KOPT-K1 (cell line): Measurements from ENCODE around the gene THAP10.
"Not testable (repeated sequence)": the region's sequence is repeated elsewhere in the genome, so short reads cannot be mapped to it uniquely, and the experiment has no call there.

Experiments used
- H3K27ac ChIP-seq: fragments of 200-600 bp; sonication (generic); 2 replicates; pipeline ENCODE4 v1.5.1; 2016; ENCODE audit warnings: antibody characterized with exemption, mild to moderate bottlenecking, low read depth, low read length; ENCODE audit not compliant: poor library complexity, severe bottlenecking
- H3K36me3 ChIP-seq: fragments of 200-600 bp; sonication (generic); 2 replicates; pipeline ENCODE4 v1.5.1; 2017; ENCODE audit warnings: antibody characterized with exemption, mild to moderate bottlenecking, low read length, moderate library complexity; ENCODE audit not compliant: insufficient read depth
- H3K9me3 ChIP-seq: fragments of 200-600 bp; sonication (generic); 2 replicates; pipeline ENCODE4 v1.5.1; 2017; ENCODE audit warnings: antibody characterized with exemption, low read length, mild to moderate bottlenecking; ENCODE audit not compliant: insufficient read depth, poor library complexity, severe bottlenecking

Gene THAP10

DNA sequence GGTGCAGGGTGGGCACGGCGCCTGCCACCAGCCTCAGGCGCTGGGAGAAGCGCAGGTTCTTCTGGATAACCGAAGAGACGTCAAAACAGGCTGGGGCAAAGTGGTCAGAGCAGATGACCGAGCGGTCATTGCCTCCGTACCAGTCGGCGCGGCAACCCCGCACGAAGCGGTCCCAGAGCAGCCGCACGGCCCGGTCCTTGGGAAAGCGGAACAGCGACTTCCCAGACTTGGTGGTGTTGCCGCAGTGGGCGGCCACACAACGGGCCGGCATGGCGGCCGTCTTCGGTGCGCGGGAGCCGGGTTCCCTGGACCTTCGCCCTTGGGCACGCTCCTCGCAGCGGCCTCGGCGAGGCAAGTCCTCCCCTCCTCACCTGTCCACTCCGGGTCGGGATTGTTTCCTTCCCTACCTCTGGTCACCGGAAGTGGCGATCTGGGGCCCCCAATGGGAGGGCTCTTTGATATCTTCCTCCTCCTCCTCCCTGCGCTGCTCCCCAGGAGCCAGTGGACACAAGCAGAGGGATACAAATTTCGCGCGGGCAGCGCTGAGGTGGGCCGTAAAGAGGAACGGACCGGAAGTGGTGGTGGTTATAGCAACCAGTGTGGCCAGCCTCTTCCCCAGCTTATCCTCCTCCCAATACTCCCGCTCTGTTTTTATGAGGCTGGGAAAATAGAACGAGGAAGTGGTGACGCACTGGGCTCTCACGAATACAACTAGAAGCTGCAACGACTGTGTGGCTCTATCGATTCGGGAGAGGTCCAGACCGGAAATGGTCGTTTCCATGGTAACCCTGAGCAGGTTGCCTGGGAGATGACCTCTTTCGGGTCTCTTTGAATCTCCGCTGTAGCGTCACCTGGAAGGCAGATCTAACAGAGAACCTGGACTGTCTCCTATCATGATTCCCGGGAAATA, at the start of gene THAP10, which contains the start of gene LRRC49:
Gene THAP10, minus strand, starts transcription at position 432 of the 910 bp plus-strand sequence. Its CDS starts 161 bp downstream, at position 271.
Gene LRRC49, plus strand, starts transcription at position 825 of the 910 bp plus-strand sequence. Its CDS starts 69 bp downstream, at position 894.
- Histone ChIP-seq H3K9me3 (no peaks in the 10 kb centered on the region), H3K36me3 (no peaks in the 10 kb centered on the region), H3K27ac (no peak within 1 kb of the TSS)

DNA sequence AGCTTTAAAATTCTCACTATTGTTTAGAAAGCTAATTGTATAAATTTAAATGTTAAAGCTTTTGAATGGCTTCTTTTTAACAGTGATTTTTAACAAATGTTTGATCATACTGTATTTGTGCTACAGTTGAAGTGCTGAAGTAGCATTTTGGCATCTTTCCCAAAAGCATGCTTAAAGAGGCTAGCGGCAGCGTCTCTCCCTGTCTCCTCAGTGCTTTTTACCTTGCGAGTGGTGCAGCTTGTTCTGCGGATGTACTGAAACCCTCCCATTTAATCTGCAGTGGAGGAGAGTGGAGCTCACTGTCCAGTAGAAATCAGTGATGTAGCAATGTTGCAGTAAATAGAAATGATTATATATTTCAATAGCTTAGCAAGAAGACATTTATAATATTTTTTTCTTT, 44.1 kb upstream of the THAP10 start:
- no peaks in the 10 kb centered on the region for H3K36me3 ChIP-seq
- no peaks in the 10 kb centered on the region for H3K9me3 ChIP-seq
- H3K27ac ChIP-seq = no peak overlapping the region

- Histone ChIP-seq H3K9me3 (no peaks in the 10 kb centered on the region), H3K27ac (no peak overlapping the region), H3K36me3 (no peaks in the 10 kb centered on the region)
Measured at GRCh38 chr15:70935631-70936030, 43.4 kb upstream of the THAP10 start.

DNA sequence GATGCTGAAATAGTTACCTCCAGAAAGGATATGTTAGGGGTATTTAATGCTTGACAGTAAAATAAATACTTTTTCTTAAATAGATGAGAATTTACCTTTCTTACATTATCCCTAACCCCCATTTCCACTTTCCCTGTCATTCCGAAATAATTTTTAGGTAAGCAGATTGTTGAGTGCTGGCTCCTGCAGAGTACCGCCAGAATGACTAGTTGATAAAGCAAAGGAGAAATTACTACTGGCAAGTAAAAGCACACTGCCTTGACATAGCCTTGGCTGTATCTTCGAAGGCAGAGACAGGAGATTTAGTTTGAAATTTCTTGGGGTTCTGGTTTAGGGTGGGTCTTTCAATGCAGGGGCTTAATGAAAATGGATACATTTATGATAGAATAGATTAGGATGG, 41.2 kb upstream of the THAP10 start:
- no peaks in the 10 kb centered on the region for H3K9me3 ChIP-seq
- no peaks in the 10 kb centered on the region for H3K36me3 ChIP-seq
- H3K27ac ChIP-seq = no peak overlapping the region

DNA sequence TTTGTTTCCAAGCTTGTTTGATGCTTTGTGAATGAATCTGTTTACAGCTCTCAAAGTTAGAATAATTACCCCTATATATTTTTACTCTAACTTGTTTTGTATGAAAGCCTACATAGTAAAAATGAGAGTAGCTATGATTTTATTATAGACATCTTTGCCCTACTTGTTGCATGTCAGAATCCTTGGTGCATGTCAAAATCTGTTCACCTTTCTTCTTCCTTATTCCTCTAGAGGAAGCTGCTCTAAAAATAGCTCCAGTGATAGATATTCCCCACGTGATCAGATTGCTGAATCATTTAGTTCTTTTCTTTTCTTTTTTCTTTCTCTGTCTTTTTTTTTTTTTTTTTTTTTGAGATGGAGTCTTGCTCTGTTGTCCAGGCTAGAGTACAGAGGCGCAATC, 40.2 kb upstream of the THAP10 start:
- H3K27ac ChIP-seq = no peak overlapping the region
- no peaks in the 10 kb centered on the region for H3K9me3 ChIP-seq

DNA sequence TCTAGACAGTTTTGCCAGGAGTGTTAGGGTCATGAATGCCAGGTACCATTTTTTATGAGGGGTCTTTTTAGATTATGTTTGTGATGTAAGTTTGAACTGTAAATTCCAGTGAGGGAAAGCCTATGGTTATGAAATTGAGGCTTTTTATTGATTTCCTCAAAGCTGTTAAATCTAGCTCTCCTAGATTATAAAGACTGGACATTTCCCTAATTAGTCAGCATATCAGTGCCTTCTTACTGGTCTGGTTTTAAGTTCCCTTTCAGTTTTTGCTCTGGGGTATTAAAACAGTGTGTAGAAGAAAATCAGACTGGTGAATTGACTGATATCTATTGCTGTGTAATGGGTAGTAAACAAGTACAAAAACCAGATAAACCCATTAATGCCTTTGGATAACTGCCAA, 39.6 kb upstream of the THAP10 start:
- H3K27ac ChIP-seq = no peak overlapping the region
- H3K36me3 ChIP-seq = no peaks in the 10 kb centered on the region
- no peaks in the 10 kb centered on the region for H3K9me3 ChIP-seq

More for the DNA sequence above, 40.2 kb upstream of the THAP10 start:
- H3K36me3 ChIP-seq = no peaks in the 10 kb centered on the region

DNA sequence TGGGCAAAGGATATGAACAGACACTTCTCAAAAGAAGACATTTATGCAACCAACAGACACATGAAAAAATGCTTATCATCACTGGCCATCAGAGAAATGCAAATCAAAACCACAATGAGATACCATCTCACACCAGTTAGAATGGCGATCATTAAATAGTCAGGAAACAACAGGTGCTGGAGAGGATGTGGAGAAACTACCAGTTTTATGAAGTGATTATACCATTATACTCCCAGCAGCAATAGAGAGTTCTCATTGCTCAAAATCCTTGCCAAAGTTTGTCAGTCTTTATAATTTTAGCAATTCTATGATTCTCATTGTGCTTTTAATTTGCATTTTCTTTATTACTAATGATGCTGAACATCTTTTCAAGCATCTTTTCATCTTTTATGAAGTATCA, 34.7 kb upstream of the THAP10 start:
- not testable (repeated sequence) for H3K9me3 ChIP-seq, H3K36me3 ChIP-seq, H3K27ac ChIP-seq

DNA sequence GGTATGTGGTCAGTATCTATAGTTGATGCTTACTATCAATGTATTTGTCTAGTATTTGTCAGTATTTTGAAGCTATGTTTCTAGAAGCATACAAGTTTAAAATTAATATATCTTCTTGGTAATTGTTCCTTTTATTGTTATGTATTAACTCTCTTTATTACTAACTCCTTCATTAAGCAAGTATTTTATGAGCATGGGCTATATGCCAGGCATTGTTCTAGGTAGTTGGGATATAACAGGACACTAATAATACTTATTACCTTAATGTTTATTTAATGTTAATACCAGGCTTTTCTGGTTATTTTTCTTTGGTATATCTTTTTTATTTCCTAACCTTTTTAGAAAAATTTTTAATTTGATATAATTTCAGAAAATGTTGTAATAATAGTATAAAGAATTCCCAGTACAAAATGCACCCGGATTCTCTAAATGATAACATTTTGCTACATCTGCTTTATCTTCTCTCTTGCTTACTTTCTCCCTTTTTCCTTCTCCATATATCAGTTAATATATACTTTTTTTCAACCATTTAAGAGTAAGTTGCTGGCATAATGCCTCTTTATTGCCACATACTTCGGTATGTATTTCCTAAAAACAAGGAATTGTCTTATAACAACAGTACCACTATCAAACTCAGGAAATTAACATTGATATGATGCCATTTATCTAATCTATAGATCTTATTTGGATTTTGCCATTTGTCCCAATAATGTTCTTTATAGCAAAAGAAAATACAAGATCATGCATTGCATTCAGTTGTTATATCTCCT, 31.3 kb upstream of the THAP10 start:
- Histone ChIP-seq H3K36me3 (no peaks in the 10 kb centered on the region), H3K9me3 (no peaks in the 10 kb centered on the region), H3K27ac (no peak overlapping the region)

GRCh38 chr15:70922119-70922518, 29.9 kb upstream of the THAP10 start:
- H3K36me3 ChIP-seq = no peaks in the 10 kb centered on the region
- H3K27ac ChIP-seq = no peak overlapping the region
- peaks cover 8% of the 10 kb centered on the region for H3K9me3 ChIP-seq

DNA sequence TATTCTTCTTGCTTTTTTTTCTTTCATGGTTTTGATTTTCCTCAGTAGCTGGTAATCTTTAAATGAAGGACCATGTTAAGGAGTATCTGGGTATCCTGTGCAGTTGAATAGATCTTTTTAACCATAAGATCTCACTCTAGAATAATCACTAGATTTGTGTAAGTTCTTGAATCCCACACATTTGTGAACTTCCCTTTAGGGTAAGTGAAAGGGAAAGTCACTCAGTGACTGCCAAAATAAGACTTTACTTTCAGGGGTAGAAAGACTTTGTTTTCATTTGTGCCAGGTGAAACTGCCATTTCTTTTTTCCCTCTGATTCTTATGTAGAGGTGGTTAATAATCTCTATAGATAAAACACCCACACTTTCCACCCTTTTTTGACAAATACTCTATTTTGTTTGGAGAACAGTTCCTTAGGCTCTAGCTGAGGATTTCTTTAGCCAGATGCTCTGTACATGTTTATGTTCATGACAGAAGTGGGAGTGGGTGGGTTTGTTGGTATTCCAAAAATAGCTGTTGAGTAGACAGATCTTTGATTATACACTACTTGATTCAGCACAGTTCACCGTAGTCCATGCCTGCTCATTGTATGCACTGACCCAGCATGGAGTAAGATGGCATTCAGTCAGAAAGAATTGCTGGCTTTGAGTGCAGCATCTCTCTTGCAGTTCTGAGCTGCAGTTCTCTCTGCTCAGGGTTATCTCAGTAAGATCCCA, 28.9 kb upstream of the THAP10 start:
- Histone ChIP-seq H3K27ac (no peak overlapping the region), H3K9me3 (peaks cover 11% of the 10 kb centered on the region), H3K36me3 (no peaks in the 10 kb centered on the region)

DNA sequence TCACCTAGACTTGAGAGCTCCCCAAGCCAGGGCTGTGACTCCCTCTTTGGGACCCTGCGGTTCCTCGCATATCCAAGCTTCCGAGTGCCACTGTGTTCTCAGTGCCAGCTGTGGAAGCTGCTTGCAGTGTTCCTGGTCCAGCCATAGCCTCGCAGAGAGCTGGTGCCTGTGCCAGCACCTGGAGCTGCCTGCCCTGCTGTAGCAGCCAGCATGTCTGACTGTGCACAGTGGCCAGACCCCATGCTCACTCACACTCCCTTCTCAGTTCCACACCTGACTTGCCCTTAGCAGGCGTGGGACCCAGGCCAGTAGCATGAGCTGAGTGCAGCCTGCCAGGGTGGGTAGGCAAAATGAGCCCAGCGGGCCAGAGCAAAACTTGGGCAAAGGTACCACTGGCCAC, 25.7 kb upstream of the THAP10 start:
- Histone ChIP-seq H3K9me3 (peaks cover 11% of the 10 kb centered on the region), H3K36me3 (no peaks in the 10 kb centered on the region), H3K27ac (no peak overlapping the region)

- no peak overlapping the region for H3K27ac ChIP-seq
- H3K9me3 ChIP-seq = peaks cover 11% of the 10 kb centered on the region
- H3K36me3 ChIP-seq = no peaks in the 10 kb centered on the region
Measured at GRCh38 chr15:70916531-70916930, 24.3 kb upstream of the THAP10 start.

DNA sequence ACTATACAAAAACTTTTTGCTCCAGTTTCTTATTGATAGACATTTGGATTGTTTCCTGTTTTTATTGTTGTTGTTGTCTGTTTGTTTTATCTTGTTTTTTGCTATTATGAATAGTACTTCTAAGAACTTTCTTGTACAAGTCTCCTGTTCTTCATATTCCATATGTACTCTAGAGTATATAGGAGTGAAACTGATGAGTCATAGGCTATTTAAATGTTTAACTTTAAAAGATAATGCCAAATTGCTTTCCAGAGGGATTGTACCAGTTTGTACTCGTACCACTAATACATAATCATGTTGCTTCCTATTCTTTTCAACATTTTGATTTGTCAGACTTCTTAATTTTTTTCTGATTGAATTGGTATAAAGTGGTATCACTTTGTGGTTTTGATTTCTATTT, 20.0 kb upstream of the THAP10 start:
- peaks cover 18% of the 10 kb centered on the region for H3K9me3 ChIP-seq
- no peak overlapping the region for H3K27ac ChIP-seq
- no peaks in the 10 kb centered on the region for H3K36me3 ChIP-seq

DNA sequence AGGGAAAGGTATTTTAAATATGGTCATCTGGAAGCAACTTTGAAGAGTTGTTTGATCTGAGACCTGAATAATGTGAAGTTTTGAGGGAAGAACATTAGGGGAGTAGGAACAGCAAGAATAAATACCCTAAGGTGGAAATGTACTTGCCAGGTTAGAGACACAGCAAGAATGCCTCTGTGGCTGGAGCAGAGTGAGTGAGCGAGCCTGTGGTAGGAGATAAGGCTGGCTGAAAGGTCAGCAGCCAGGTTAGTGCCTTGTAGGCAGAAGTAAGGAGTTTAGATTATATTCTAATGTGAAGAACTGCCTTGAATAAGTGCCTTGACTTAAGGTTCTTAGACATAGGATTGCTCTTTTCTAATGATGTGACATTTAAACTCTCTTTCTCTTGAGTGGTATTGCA, 18.7 kb upstream of the THAP10 start:
- Histone ChIP-seq H3K27ac (no peak overlapping the region), H3K9me3 (peaks cover 16% of the 10 kb centered on the region), H3K36me3 (no peaks in the 10 kb centered on the region)
